Psoas muscle (tissue), 8 donors: ENCODE data around the gene NRCAM. TPM values are rescaled to one million over a fixed set of nuclear protein-coding genes. Genes with fewer than 3 reads are reported as not detected.

Experiments
- ATAC-seq, 4 donors: fragments of 200-7000 bp; cut with Tn5 transposase; one replicate each; pipeline ENCODE4 v1.9.1; 2020; ENCODE audit warnings: moderate library complexity in 3 of 4, mild to moderate bottlenecking in 2 of 4
- DNase-seq, 2 donors: peaks; one replicate each; pipeline ENCODE4 v3.0.0-alpha.2; 2020
- H3K27ac ChIP-seq: fragments of 200-600 bp; one replicate; pipeline ENCODE4 v1.8.0; 2022
- H3K27me3 ChIP-seq, 3 donors: fragments of 200-600 bp in 1 of 3; one replicate each; pipeline versions ENCODE4 v1.6.1 to v1.8.0; 2013 to 2022; ENCODE audit warnings: low read length in 2 of 3, mild to moderate bottlenecking in 2 of 3, moderate library complexity in 1 of 3; ENCODE audit not compliant: insufficient read depth in 3 of 3
- H3K36me3 ChIP-seq, 2 donors: fragments of 200-600 bp in 1 of 2; one replicate each; pipeline versions ENCODE4 v1.6.1 to v1.8.0; 2013 to 2022; ENCODE audit warnings: low read depth in 1 of 2, mild to moderate bottlenecking in 1 of 2, moderate library complexity in 1 of 2; ENCODE audit not compliant: insufficient read depth in 1 of 2
- H3K4me1 ChIP-seq: fragments of 200-600 bp; one replicate; pipeline ENCODE4 v1.8.0; 2022
- H3K4me3 ChIP-seq: fragments of 200-600 bp; one replicate; pipeline ENCODE4 v1.8.0; 2022; ENCODE audit warnings: mild to moderate bottlenecking
- H3K9me3 ChIP-seq: fragments of 200-600 bp; one replicate; pipeline ENCODE4 v1.8.0; 2022
- CTCF ChIP-seq: fragments of 200-600 bp; IDR thresholded peaks from one replicate; pipeline ENCODE4 v1.8.0; 2022; ENCODE audit warnings: antibody characterized with exemption
- WGBS, 3 donors: extraction: QIAGEN DNeasy Blood & Tissue Kit; methylation state at CpG; one replicate each; pipeline versions ENCODE4 v1.1.6 to v1.1.7; 2013; 5-methylcytosine and 5-hydroxymethylcytosine counted together
- intact Hi-C, 2 donors: fragments of 100-400 bp; cut with DNase I; formaldehyde crosslinking; loops; one replicate each; pipeline versions ENCODE4 v1.11.0 to v1.14.2; 2022
- polyA plus RNA-seq, 3 donors: library from polyadenylated mRNA; stranded (reverse); fragments of 200-250 nt; gene quantifications; one replicate each; pipeline ENCODE4 v1.2.3, GENCODE V29; 2013
- total RNA-seq, 4 donors: library from RNA; stranded (reverse); fragmentation: NEBNext Ultra II Directional in 2 of 4; extraction: Animal tissue kit (Norgen Biotek cat#: 25700) in 2 of 4; gene quantifications; one replicate each; pipeline versions ENCODE4 v1.2.1 to v1.2.4, GENCODE V29; 2021 to 2023
- donor health status: healthy with polysubstance abuse.
- donor health status: DM: no; HTN: no; CAD: no; lungs with moderate emphysema.
- donor health status: Bipolar disorder and iron deficiency.
- donor health status: healthy.
- donor health status: DM: yes; HTN: yes; CAD: no.
- donor health status: DM: no; HTN: no; CAD: no.
- donor health status: DM: no; HTN: no; CAD: no.
- donor health status: DM: yes; HTN: yes; CAD: no.

The NRCAM gene
- total and polyA plus RNA-seq, 7 donors, result 0.06 to 1.8 (median 0.55) TPM

GRCh38 chr7:108134486-108134885, 321.8 kb downstream of the NRCAM start:
- intact Hi-C loops, result no loop called here

GRCh38 chr7:108132551-108133265, 323.5 kb downstream of the NRCAM start:
- H3K27ac ChIP-seq, result no peak overlapping the region
- H3K9me3 ChIP-seq, result no peaks in the 10 kb centered on the region
- H3K36me3 ChIP-seq, result no peaks in the 10 kb centered on the region
- H3K27me3 ChIP-seq, result no peaks in the 10 kb centered on the region
- no peak overlapping the region for H3K4me3 ChIP-seq
- DNase-seq, result no peak
- 87 to 91% (median 89%) methylated on average over 13 of the region's 13 CpGs for WGBS, 3 donors
- intact Hi-C loops, result no loop called here
- H3K4me1 ChIP-seq, result no peaks in the 10 kb centered on the region
- no peak for ATAC-seq
- no peak for TF ChIP-seq CTCF

More at GRCh38 chr7:108134486-108134885, 321.8 kb downstream of the NRCAM start:
- H3K27ac ChIP-seq, result no peak overlapping the region
- ATAC-seq, result no peak
- no peak for DNase-seq
- no peaks in the 10 kb centered on the region for H3K4me1 ChIP-seq
- no peaks in the 10 kb centered on the region for H3K9me3 ChIP-seq
- no peaks in the 10 kb centered on the region for H3K27me3 ChIP-seq
- no peak overlapping the region for H3K4me3 ChIP-seq
- H3K36me3 ChIP-seq, result no peaks in the 10 kb centered on the region
- WGBS, 3 donors, result 93 to 98% (median 95%) methylated on average over 1 of the region's 1 CpG
- no peak for TF ChIP-seq CTCF

- no peak for ATAC-seq
- DNase-seq, result no peak
- H3K36me3 ChIP-seq, result no peaks in the 10 kb centered on the region
- WGBS, 3 donors, result 74 to 87% (median 80%) methylated on average over 3 of the region's 3 CpGs
- H3K27me3 ChIP-seq, result no peaks in the 10 kb centered on the region
- no peak within 1 kb of the TSS for H3K27ac ChIP-seq
- no peaks in the 10 kb centered on the region for H3K4me1 ChIP-seq
- H3K9me3 ChIP-seq, result no peaks in the 10 kb centered on the region
- H3K4me3 ChIP-seq, result no peak within 1 kb of the TSS
- intact Hi-C loops, result no loop called here
- TF ChIP-seq CTCF, result no peak
Measured at GRCh38 chr7:108130261-108130660, 326.0 kb downstream of the NRCAM start, which contains the start of gene LAMB4. TSS of gene LAMB4 (minus strand) at chr7:108130361. CDS start at chr7:108123164, 7,197 bp downstream.

- H3K27ac ChIP-seq, result no peak overlapping the region
- intact Hi-C loops, result no loop called here
- H3K4me1 ChIP-seq, result no peaks in the 10 kb centered on the region
- WGBS, 3 donors, result 82 to 91% (median 86%) methylated on average over 7 of the region's 7 CpGs
- no peak for ATAC-seq
- DNase-seq, result no peak
- no peaks in the 10 kb centered on the region for H3K27me3 ChIP-seq
- TF ChIP-seq CTCF, result no peak
- no peaks in the 10 kb centered on the region for H3K9me3 ChIP-seq
- no peak overlapping the region for H3K4me3 ChIP-seq
- H3K36me3 ChIP-seq, result no peaks in the 10 kb centered on the region
Measured at GRCh38 chr7:108129018-108129965, 326.9 kb downstream of the NRCAM start.
